GM19438 (cell line): Measurements from ENCODE around the gene ADAM19.
"Not testable (repeated sequence)": the region's sequence is repeated elsewhere in the genome, so short reads cannot be mapped to it uniquely, and the experiment has no call there.

Experiments used
- ATAC-seq: cut with Tn5 transposase; IDR thresholded peaks from one replicate; pipeline ENCODE4 v1.9.1; 2021; ENCODE audit warnings: low read depth; ENCODE audit not compliant: unreplicated experiment

The ADAM19 gene

GRCh38 chr5:157491471-157491995 is 84.0 kb downstream of the ADAM19 start:
- no peak for ATAC-seq

- ATAC-seq: peak; percentile 46
Measured at GRCh38 chr5:157487358-157487757, 88.2 kb downstream of the ADAM19 start.

- peak; percentile 43 for ATAC-seq
Measured at GRCh38 chr5:157486861-157487260, 88.7 kb downstream of the ADAM19 start.

GRCh38 chr5:157486221-157486681 is 89.3 kb downstream of the ADAM19 start:
- ATAC-seq: peak; percentile 52

GRCh38 chr5:157485811-157486210 is 89.8 kb downstream of the ADAM19 start:
- ATAC-seq: peak; percentile 37

- no peak for ATAC-seq
Measured at GRCh38 chr5:157485340-157485739, 90.2 kb downstream of the ADAM19 start.

- no peak for ATAC-seq
Measured at GRCh38 chr5:157484768-157485167, 90.8 kb downstream of the ADAM19 start.

- ATAC-seq: not testable (repeated sequence)
Measured at GRCh38 chr5:157482702-157483101, 92.9 kb downstream of the ADAM19 start.

GRCh38 chr5:157481666-157482065 is 93.9 kb downstream of the ADAM19 start:
- ATAC-seq: no peak

GRCh38 chr5:157481265-157481664 is 94.3 kb downstream of the ADAM19 start:
- ATAC-seq: no peak

GRCh38 chr5:157479612-157480510 is 95.7 kb downstream of the ADAM19 start:
- no peak for ATAC-seq

- ATAC-seq: no peak
Measured at GRCh38 chr5:157479166-157479565, 96.4 kb downstream of the ADAM19 start.

GRCh38 chr5:157478726-157479125 is 96.8 kb downstream of the ADAM19 start:
- ATAC-seq: no peak

GRCh38 chr5:157477814-157478494 is 97.6 kb downstream of the ADAM19 start:
- no peak for ATAC-seq

GRCh38 chr5:157476702-157477408 is 98.7 kb downstream of the ADAM19 start:
- ATAC-seq: no peak

- no peak for ATAC-seq
Measured at GRCh38 chr5:157475432-157475831, 100.1 kb downstream of the ADAM19 start.

GRCh38 chr5:157473383-157474320 is 101.9 kb downstream of the ADAM19 start:
- no peak for ATAC-seq

- no peak for ATAC-seq
Measured at GRCh38 chr5:157471709-157472108, 103.9 kb downstream of the ADAM19 start.

GRCh38 chr5:157470631-157471030 is 104.9 kb downstream of the ADAM19 start:
- ATAC-seq: no peak

GRCh38 chr5:157469687-157470086 is 105.9 kb downstream of the ADAM19 start:
- no peak for ATAC-seq
